GM21786 (cell line): ENCODE measurements around the gene AUTS2.

Source experiments
- ATAC-seq: cut with Tn5 transposase; IDR thresholded peaks from one replicate; pipeline ENCODE4 v1.9.1; 2021; ENCODE audit not compliant: unreplicated experiment

The AUTS2 gene

DNA sequence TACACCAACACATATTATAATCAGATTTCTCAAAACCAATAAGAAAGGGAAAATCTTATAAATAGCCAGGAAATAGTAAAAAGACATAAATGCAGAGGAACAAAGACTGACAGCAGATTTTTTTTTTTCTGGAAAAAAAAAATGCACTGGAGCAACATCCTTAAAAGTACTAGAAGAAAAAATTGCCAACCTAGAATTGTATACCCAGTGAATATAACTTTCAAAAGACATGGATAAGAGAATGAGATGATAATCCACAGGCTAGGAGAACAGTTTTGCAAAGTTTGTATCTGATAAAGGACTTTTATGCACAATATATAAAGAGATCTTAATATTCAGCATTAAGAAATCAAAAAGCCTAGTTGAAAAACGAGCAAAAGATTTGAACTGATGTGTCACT lies 554.0 kb downstream of the AUTS2 start:
- no peak for ATAC-seq

- no peak for ATAC-seq
Measured at GRCh38 chr7:70153933-70154332, 555.7 kb downstream of the AUTS2 start.

- no peak for ATAC-seq
Measured at GRCh38 chr7:70154521-70155180, 556.4 kb downstream of the AUTS2 start.

DNA sequence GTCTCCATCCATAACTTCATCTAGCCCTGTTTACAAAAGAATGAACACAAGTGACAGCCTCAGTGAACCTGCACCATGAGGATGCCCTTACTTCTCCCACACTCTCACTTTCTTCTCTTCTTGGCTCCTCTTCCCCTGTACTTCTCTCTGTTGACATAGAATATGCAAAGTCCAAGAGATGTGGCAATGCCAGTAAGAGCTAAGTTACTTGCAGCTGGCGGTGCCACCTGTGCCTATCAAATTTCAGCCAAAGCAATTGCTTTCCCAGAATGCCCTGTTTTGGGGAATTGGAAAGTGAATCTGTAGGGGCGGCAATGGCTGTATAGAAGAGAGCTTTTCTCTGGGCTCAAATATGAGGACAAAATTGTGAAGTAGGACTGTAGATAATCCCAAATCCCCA lies 557.8 kb downstream of the AUTS2 start:
- no peak for ATAC-seq

DNA sequence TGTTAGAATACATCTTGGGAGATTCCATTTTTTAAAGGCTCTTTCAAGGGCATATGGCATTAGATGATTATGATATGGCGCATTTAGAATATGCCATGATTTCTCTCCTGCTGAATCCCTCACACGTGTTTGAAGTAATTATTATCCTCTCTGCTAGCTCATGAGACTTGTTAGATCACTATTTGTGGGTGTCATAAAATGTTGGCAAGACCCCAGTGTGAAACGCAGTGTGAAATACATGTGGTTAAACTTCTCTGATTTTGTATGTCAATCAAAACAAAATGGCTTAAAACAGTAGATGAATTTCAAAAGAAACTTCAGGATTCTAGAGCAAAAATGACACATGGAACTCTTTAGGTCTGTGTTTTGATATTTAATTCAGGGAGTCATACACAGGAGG lies 560.8 kb downstream of the AUTS2 start:
- ATAC-seq, result no peak

DNA sequence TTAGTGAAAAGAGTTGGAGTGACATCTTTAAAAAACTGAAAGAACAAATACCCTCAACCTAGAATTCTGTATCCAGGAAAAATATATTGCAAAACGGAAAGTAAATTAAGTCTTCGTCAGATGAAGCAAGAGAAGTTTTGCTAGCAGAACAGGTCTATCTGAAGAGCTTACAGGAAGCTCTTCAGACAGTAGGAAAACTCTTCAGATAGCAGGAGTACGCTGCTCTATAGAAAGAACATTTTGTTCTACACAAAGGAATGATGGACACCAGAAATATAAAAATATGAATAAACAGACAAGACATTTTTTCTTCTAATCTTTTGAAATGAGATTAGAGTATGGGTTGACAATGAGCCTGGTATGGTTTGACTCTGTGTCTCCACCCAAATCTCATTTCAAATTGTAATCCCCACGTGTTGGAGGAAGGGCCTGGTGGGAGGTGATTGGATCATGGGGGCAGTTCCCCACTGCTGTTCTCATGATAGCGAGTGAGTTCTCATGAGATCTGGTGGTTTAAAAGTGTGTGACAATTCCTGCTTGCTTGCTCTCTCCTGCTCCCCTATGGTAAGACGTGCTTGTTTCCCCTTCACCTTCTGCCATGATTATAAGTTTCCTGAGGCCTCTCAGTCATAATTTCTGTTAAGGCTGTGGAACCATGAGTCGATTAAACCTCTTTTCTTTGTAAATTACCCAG lies 567.3 kb downstream of the AUTS2 start:
- no peak for ATAC-seq

- no peak for ATAC-seq
Measured at GRCh38 chr7:70171369-70171920, 573.2 kb downstream of the AUTS2 start.

DNA sequence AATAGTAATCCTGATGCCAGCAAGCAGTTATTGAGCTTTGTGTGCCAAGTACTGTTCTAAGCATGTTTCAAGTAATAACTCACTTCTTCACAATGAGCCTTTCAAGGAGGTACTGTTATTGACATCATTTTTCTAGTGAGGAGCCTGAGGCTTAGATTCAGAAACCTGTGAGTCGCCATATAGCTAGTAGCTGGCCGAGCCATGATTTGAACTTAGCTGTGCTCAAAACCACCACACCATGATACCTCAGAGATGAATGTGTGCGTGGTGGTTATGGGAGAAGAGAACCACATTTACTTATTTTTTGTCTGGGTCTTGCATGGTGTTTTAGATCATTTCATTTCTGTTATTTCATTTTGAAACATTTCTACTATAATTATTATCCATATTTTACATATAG lies 578.9 kb downstream of the AUTS2 start:
- ATAC-seq, result no peak

GRCh38 chr7:70178211-70178610 lies 579.9 kb downstream of the AUTS2 start:
- ATAC-seq, result no peak

DNA sequence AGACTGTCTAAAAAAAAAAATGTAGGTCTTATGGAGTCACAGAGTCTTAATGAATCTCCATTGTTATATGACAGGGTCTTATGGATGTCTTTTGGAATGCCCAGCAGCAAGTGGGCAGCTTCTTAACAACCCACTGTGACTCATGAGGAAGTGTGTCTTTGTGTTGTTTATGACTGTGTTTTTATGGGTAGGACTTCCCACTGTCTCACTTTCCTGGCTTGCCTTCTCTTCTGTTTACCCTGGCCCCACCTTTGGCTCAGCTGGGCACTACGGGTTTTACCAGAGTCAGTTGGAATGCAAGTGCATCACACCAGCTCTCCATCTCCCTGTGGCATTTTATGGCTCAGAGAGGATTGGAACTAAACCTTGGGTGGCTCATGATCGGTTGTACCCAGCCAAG lies 580.5 kb downstream of the AUTS2 start:
- no peak for ATAC-seq

DNA sequence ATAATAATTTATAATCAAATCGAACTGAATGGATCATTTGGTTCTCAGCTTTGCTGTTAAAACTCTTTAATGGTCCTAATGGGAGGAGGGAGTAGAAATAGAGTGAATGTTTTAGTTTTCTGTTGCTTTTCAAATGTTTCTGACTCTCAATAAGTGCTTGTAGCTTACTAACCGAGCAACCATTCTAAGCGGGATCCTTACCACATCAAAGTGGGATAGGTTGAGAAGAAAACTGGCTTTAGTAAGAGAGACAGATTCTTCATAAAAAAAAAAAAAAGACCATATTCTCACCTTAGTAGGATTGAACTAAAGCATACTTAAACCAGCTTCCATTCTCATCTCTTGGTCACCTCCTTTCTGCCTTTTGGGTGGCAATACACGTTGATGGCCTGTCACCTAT lies 584.2 kb downstream of the AUTS2 start:
- no peak for ATAC-seq

DNA sequence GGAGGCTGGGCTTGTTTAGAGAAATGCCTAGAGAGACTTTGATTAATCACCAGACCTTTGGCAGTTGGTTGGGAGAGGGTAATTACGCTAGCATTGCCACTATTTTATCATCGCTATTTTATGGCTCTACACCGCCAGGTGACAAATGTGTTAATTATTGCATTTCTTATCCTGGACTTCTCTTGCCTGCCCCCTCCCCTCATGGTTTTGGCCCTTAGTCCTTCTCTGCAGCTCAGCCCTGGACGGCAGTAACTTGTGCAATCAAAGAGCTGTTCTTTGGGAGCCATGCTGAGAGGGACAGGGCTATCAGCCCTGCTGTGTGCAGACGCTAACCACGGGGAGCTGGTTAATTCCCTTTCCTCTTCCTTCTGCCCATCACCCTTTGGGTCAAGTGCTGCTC lies 585.0 kb downstream of the AUTS2 start:
- no peak for ATAC-seq

- no peak for ATAC-seq
Measured at GRCh38 chr7:70188901-70189650, 590.8 kb downstream of the AUTS2 start.

GRCh38 chr7:70189776-70190175 lies 591.5 kb downstream of the AUTS2 start:
- ATAC-seq, result no peak

DNA sequence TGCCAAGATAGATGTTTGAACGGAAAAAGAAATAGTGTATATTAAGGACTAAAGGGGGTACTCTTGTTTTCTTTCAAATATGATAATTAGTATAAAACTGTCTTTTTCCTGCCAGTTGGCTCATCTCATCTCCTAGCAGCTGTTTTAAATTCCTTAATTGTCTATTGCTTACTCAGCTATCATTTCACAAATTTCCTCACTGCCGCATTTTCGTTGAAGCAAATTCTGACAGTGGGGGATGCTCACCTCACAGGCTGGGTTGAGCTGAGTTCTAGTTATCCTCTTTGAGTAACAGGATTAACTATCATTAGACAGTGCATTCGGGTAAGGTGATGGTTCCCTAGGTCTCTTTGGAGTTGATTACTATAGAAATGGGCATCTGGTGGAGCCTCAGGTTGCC lies 592.0 kb downstream of the AUTS2 start:
- ATAC-seq, result no peak

DNA sequence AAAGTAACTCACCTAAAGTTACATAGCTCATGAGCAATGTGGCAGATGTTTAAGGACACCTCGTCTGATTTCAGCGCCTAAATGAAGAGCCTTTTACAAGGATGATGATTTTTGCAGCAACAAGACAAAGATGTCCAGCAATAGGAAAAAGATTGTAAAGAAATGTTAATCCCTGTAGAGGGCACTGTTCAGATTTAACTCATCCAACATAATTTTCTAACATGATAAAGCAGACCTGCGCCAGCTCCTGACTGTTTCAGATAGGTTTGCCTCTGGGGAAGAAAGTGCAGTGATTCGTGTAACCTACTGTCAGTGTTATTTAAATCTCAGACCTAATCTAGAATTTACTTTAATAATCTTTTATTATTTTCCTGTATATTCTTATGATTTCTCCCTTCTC lies 595.2 kb downstream of the AUTS2 start:
- ATAC-seq, result no peak

- no peak for ATAC-seq
Measured at GRCh38 chr7:70208236-70209063, 610.2 kb downstream of the AUTS2 start.

DNA sequence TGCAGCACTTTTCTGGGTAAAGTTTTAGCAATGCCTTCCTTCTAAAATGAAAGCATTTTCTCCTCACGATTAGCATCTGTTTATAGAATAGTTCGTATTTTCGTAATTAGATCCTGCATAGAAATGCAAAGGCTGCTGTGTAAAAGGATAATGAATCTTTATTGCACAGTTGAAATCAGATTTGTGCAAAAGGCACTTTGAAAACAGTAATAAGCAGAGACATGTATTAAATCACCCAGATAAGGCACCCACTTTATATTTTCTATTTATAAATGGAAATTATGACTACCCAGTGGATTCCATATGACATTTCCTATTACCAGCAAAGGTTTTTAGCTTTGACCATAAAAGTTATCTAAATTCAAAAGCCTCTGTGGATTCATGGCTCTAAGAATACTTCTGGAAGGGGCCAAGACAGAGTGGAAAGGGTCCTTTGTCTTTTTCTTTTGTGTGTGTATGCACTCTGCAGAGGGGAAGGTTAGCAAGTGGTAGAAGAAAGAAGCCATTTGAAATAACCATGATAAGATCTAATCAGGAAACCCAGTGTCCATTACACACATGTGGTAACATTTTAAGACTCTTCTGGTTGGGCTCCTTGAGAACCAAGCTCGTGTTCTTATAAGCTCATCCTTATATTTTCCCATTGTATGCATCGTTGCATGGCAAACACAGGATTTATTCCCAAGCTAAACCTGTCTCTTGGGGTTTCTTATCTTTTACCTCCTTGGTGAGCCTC lies 612.1 kb downstream of the AUTS2 start:
- no peak for ATAC-seq

DNA sequence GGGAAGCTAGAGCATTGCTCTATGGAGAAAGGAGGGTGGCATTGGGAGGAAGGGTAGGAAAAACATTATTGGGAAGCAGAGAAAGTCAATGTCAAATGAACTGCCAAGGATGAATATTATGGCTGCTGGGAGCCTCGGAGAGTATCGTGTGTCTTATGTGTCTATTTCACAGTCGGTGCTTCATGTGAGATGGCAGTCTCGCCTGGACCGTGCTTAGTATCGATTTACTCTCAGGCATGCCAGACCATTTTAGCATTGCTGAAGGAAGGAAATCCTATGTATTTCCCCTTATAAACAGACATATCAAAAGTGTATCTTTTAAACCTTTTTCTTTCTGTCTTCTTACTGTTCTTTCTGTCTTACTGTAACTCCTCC lies 612.6 kb downstream of the AUTS2 start:
- no peak for ATAC-seq

GRCh38 chr7:70212281-70212680 lies 614.0 kb downstream of the AUTS2 start:
- no peak for ATAC-seq
